ENCODE results near the gene KLKB1.

GRCh38 chr4:186201010-186201409 is 26.3 kb upstream of the KLKB1 start:
- no peak for TF ChIP-seq CTCF (conservative IDR thresholded peaks at IDR 0.05)
- TF ChIP-seq ZFX (IDR thresholded peaks at IDR 0.05): no peak

All from C4-2B (cell line).